IPS-15b (cell line): ENCODE measurements around the gene GJD3.
A peak's percentile ranks its signal among the peaks of the same experiment; 100 is the strongest.
"Not testable (repeated sequence)": the region's sequence is repeated elsewhere in the genome, so short reads cannot be mapped to it uniquely, and the experiment has no call there.

Experiments
- H3K27me3 ChIP-seq: one replicate; pipeline ENCODE4 v1.6.1; 2013; ENCODE audit warnings: low read length; ENCODE audit not compliant: control insufficient read depth, insufficient read depth
- H3K36me3 ChIP-seq: one replicate; pipeline ENCODE4 v1.6.1; 2013; ENCODE audit warnings: low read length; ENCODE audit not compliant: control insufficient read depth, insufficient read depth
- H3K4me1 ChIP-seq: one replicate; pipeline ENCODE4 v1.6.1; 2013; ENCODE audit warnings: mild to moderate bottlenecking, low read length; ENCODE audit not compliant: control insufficient read depth, insufficient read depth
- H3K4me3 ChIP-seq: one replicate; pipeline ENCODE4 v1.5.1; 2013; ENCODE audit warnings: low read depth, low read length
- H3K9ac ChIP-seq: one replicate; pipeline ENCODE4 v1.6.1; 2013; ENCODE audit warnings: low read depth, mild to moderate bottlenecking, low read length
- H3K9me3 ChIP-seq: one replicate; pipeline ENCODE4 v1.6.1; 2013; ENCODE audit warnings: mild to moderate bottlenecking, low read length; ENCODE audit not compliant: control insufficient read depth, insufficient read depth

GJD3 gene, protein sequence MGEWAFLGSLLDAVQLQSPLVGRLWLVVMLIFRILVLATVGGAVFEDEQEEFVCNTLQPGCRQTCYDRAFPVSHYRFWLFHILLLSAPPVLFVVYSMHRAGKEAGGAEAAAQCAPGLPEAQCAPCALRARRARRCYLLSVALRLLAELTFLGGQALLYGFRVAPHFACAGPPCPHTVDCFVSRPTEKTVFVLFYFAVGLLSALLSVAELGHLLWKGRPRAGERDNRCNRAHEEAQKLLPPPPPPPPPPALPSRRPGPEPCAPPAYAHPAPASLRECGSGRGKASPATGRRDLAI

DNA sequence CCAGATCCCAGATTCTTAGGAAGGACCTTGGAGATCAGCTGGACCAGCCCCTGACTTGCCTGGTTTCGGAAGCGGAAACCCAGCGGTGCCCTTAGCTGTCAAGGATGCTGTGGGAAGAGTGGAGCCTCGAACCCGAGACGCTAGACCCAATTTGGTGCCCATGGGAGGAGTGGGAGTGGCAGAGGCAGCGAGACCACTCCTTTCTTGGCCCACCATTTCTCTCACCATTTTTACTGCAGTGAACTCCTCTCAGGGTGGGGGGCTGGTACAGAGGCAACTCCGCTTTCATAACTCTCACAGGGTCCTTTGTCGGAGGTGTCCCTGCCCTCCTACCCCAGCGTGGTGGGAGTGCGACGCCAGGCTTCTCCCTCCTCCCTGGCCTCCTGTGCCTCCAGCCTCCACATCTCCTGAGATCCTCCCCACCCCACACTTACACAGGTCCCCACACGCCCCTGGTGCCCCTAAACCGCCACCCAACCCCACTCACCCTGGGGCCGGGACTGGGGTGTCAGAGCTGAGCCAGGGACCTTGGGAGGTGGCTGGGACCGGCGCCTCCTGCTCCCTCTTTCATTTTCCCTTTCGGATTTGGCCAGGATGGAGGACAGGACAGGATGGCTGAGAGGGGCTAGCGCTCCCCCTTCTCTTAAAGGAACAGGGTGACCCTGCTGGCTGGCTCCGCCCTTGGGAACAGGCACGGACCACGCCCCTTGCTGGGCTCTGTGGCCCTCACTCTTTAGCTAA, at the start of gene GJD3:
TSS of gene GJD3 (minus strand) at position 617 of the 741 bp plus-strand sequence. CDS start 922 bp downstream, outside the sequence.
- no peaks in the 10 kb centered on the region for H3K9me3 ChIP-seq
- H3K36me3 ChIP-seq = no peaks in the 10 kb centered on the region
- H3K9ac ChIP-seq = no peak within 1 kb of the TSS
- peaks cover 40% of the 10 kb centered on the region for H3K27me3 ChIP-seq
- peaks cover 2% of the 10 kb centered on the region for H3K4me1 ChIP-seq
- peak within 1 kb of the TSS; percentile 61 for H3K4me3 ChIP-seq

DNA sequence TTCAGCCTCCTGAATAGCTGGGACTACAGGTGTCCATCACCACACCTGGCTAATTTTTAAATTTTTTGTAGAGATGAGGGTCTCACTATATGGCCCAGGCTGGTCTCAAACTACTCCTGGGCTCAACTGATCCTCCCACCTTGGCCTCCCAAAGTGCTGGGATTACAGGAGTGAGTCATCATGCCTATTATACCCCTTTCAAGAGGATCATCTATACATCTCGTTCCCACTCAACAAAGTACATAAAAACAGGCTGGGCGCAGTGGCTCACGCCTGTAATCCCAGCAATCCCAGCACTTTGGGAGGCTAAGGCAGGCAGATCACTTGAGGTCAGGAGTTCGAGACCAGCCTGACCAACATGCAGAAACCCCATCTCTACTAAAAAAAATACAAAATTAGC, 49.8 kb upstream of the GJD3 start:
- H3K9ac ChIP-seq, H3K4me3 ChIP-seq, H3K27me3 ChIP-seq, H3K4me1 ChIP-seq, H3K9me3 ChIP-seq: not testable (repeated sequence)
- peaks cover 23% of the 10 kb centered on the region for H3K36me3 ChIP-seq

DNA sequence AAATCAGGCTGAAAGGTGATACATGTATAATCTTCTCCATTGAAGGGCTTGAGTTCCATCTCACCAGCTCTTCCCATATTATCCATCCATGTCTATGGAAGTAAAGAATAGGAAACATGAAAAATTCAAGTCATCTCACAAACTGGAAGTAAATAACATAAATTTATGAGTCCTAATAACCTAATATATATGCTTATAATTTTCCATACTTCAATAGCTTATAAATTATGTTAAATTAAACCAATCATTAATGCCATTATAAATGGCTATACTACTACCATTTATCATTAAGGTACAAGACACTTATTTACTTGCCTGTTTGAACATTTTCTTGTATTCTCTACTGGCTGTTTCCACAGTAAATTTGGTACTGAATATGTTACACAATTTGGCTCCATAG, 48.3 kb upstream of the GJD3 start:
- no peaks in the 10 kb centered on the region for H3K9me3 ChIP-seq
- no peak overlapping the region for H3K4me3 ChIP-seq
- H3K36me3 ChIP-seq = peaks cover 27% of the 10 kb centered on the region
- peaks cover 6% of the 10 kb centered on the region for H3K4me1 ChIP-seq
- H3K9ac ChIP-seq = no peak overlapping the region
- H3K27me3 ChIP-seq = no peaks in the 10 kb centered on the region

DNA sequence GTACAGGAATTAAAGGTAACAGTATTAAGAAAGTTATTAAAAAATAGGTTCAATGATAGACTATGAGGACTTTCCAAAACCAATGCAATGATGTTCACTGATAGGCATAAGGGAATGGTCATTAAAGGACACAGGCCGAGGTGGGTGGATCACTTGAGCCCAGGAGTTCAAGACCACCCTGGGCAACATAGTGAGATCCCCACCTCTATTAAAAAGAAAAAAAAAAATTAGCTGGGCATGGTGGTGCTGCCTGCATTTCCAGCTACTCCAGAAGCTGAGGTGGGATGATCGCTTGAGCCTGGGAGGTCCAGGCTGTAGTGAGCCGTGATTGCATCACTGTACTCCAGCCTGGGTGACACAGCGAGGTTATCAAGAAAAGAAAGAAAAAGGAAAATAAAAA, 47.3 kb upstream of the GJD3 start:
- Histone ChIP-seq H3K4me1 (peaks cover 6% of the 10 kb centered on the region), H3K36me3 (peaks cover 30% of the 10 kb centered on the region), H3K4me3 (no peak overlapping the region), H3K9ac (no peak overlapping the region), H3K27me3 (no peaks in the 10 kb centered on the region), H3K9me3 (no peaks in the 10 kb centered on the region)

- peaks cover 43% of the 10 kb centered on the region for H3K36me3 ChIP-seq
- no peaks in the 10 kb centered on the region for H3K9me3 ChIP-seq
Observed at GRCh38 chr17:40410082-40410481, 45.5 kb upstream of the GJD3 start.

DNA sequence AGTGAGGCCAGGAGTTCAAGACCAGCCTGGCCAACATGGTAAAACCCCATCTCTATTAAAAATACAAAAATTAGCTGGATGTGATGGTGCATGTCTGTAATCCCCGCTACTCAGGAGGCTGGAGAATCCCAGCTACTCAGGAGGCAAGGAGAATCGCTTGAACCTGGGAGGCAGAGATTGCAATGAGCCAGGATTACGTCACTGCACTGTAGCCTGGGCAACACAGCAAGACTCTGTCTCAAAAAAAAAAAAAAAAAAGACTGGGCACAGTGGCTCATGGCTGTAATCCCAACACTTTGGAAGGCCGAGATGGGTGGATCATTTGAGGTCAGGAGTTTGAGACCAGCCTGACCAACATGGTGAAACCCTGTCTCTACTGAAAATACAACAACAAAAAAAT, 45.0 kb upstream of the GJD3 start:
- not testable (repeated sequence) for H3K27me3 ChIP-seq, H3K9me3 ChIP-seq, H3K9ac ChIP-seq, H3K4me3 ChIP-seq, H3K4me1 ChIP-seq
- peaks cover 43% of the 10 kb centered on the region for H3K36me3 ChIP-seq

More at GRCh38 chr17:40410082-40410481, 45.5 kb upstream of the GJD3 start:
- H3K27me3 ChIP-seq = no peaks in the 10 kb centered on the region
- H3K4me1 ChIP-seq = peaks cover 6% of the 10 kb centered on the region
- H3K9ac ChIP-seq = no peak overlapping the region
- H3K4me3 ChIP-seq = no peak overlapping the region

DNA sequence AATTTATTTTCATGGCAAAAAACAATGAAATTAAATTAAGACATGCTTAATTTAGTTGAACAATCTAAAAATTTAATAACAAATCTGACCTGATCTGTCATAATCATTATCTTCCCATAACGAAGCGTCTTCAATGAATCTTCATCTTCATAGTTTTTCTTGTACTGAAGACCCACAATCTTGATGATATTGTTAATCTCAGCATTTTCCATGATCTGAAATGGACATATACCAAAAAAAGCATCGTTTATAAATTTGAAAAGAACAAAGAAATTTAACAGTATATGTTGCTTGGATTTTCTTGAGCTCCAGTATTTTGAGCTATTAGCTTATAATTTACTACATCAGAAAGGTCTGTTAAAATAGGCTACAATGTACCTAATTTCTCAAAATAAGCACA, 42.9 kb upstream of the GJD3 start:
- Histone ChIP-seq H3K27me3 (no peaks in the 10 kb centered on the region), H3K4me1 (peaks cover 6% of the 10 kb centered on the region), H3K9ac (no peak overlapping the region), H3K9me3 (no peaks in the 10 kb centered on the region), H3K36me3 (peaks cover 51% of the 10 kb centered on the region), H3K4me3 (no peak overlapping the region)

- peaks cover 57% of the 10 kb centered on the region for H3K36me3 ChIP-seq
- H3K4me3 ChIP-seq = no peak overlapping the region
- H3K27me3 ChIP-seq = no peaks in the 10 kb centered on the region
- no peaks in the 10 kb centered on the region for H3K9me3 ChIP-seq
- H3K9ac ChIP-seq = no peak overlapping the region
- no peaks in the 10 kb centered on the region for H3K4me1 ChIP-seq
Observed at GRCh38 chr17:40404003-40404402, 39.5 kb upstream of the GJD3 start.

DNA sequence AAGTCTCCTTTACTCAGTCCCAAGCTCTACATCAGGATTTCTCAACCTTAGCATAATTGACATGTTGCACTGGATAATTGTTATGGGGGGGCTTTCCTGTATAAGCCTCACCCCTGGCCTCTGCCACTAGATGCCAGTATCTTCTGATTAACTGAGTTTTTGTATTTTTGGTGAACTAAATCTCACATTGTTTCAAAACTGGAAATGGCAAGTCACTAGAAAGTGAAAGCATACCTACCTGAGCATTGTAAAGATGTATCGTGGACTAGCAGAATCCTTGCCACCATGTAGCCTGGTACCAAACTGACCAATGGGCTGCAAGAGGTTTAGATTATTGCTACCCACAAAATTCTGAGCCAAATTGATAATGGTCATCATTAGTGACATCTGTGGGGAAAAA, 38.1 kb upstream of the GJD3 start:
- Histone ChIP-seq H3K4me1 (no peaks in the 10 kb centered on the region), H3K36me3 (peaks cover 63% of the 10 kb centered on the region), H3K9ac (no peak overlapping the region), H3K9me3 (no peaks in the 10 kb centered on the region), H3K27me3 (no peaks in the 10 kb centered on the region), H3K4me3 (no peak overlapping the region)

DNA sequence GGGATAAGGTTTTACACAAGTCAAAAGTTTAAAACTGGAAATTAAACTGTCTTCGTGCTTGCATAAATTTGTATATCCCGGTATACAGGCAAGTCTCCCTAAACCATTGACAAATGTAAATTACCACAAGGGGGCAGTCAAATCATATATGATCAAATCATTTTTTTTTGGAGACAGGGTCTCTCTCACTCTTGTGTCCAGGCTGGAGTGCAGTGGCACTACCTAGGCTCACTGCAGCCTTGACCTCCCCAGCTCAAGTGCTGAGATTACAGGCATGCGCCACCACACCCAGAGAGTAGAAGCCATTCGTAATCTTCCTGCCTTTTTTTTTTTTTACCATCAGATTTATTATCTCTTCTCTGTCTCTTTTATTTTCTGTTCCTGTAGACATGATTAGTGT, 34.6 kb upstream of the GJD3 start:
- Histone ChIP-seq H3K9me3 (no peaks in the 10 kb centered on the region), H3K4me3 (no peak overlapping the region), H3K4me1 (no peaks in the 10 kb centered on the region), H3K36me3 (peaks cover 61% of the 10 kb centered on the region), H3K9ac (no peak overlapping the region), H3K27me3 (no peaks in the 10 kb centered on the region)

- H3K36me3 ChIP-seq = peaks cover 18% of the 10 kb centered on the region
- H3K4me3 ChIP-seq, H3K4me1 ChIP-seq, H3K9me3 ChIP-seq, H3K9ac ChIP-seq, H3K27me3 ChIP-seq: not testable (repeated sequence)
Observed at GRCh38 chr17:40386555-40386954, 22.0 kb upstream of the GJD3 start.

- Histone ChIP-seq H3K9me3 (no peaks in the 10 kb centered on the region), H3K4me3 (no peak overlapping the region), H3K4me1 (no peaks in the 10 kb centered on the region), H3K36me3 (no peaks in the 10 kb centered on the region), H3K27me3 (no peaks in the 10 kb centered on the region), H3K9ac (no peak overlapping the region)
Observed at GRCh38 chr17:40382251-40382650, 17.7 kb upstream of the GJD3 start.
